ENCODE measurements around the gene KITLG.
A peak's percentile ranks its signal among the peaks of the same experiment; 100 is the strongest.
"Not testable (repeated sequence)": the region's sequence is repeated elsewhere in the genome, so short reads cannot be mapped to it uniquely, and the experiment has no call there.

Gene KITLG

GRCh38 chr12:88580051-88580871 is at the start of gene KITLG:
Gene KITLG, minus strand, starts transcription at chr12:88580471. Its CDS starts 193 bp downstream, at chr12:88580278.
- H3K4me1 Mint-ChIP-seq: no peaks in the 10 kb centered on the region
- ATAC-seq (ENCODE audit: low read depth) (no peak), DNase-seq (ENCODE audit: low spot score in 2 of 2) (no peak)
- H3K4me3 Mint-ChIP-seq: peak within 1 kb of the TSS; percentile 24
- peaks cover 8% of the 10 kb centered on the region for H3K27me3 Mint-ChIP-seq
- peaks cover 1% of the 10 kb centered on the region for H3K9me3 Mint-ChIP-seq
- H3K27ac Mint-ChIP-seq: no peak within 1 kb of the TSS
- no peaks in the 10 kb centered on the region for H3K36me3 Mint-ChIP-seq

GRCh38 chr12:88628856-88629509 is 48.7 kb upstream of the KITLG start:
- H3K4me1 Mint-ChIP-seq: no peaks in the 10 kb centered on the region
- DNase-seq (ENCODE audit: low spot score in 2 of 2): no peak

GRCh38 chr12:88628035-88628434 is 47.8 kb upstream of the KITLG start:
- not testable (repeated sequence) for H3K4me1 Mint-ChIP-seq; DNase-seq (ENCODE audit: low spot score in 2 of 2); H3K27ac Mint-ChIP-seq

More at GRCh38 chr12:88628856-88629509, 48.7 kb upstream of the KITLG start:
- Mint-ChIP-seq H3K36me3 (no peaks in the 10 kb centered on the region), H3K4me3 (no peak overlapping the region), H3K27ac (no peak overlapping the region), H3K27me3 (peaks cover 2% of the 10 kb centered on the region), H3K9me3 (no peaks in the 10 kb centered on the region)
- no peak for ATAC-seq (ENCODE audit: low read depth)

GRCh38 chr12:88627501-88627900 is 47.2 kb upstream of the KITLG start:
- DNase-seq (ENCODE audit: low spot score in 2 of 2) (no peak), ATAC-seq (ENCODE audit: low read depth) (no peak)
- no peak overlapping the region for H3K4me3 Mint-ChIP-seq
- H3K27me3 Mint-ChIP-seq: peaks cover 2% of the 10 kb centered on the region
- no peak overlapping the region for H3K27ac Mint-ChIP-seq
- no peaks in the 10 kb centered on the region for H3K36me3 Mint-ChIP-seq
- H3K9me3 Mint-ChIP-seq: no peaks in the 10 kb centered on the region
- no peaks in the 10 kb centered on the region for H3K4me1 Mint-ChIP-seq

More at GRCh38 chr12:88628035-88628434, 47.8 kb upstream of the KITLG start:
- H3K9me3 Mint-ChIP-seq; ATAC-seq (ENCODE audit: low read depth); H3K36me3 Mint-ChIP-seq; H3K4me3 Mint-ChIP-seq; H3K27me3 Mint-ChIP-seq: not testable (repeated sequence)

- no peaks in the 10 kb centered on the region for H3K27me3 Mint-ChIP-seq
- no peaks in the 10 kb centered on the region for H3K36me3 Mint-ChIP-seq
- no peak for DNase-seq (ENCODE audit: low spot score in 2 of 2)
- no peak for ATAC-seq (ENCODE audit: low read depth)
- H3K27ac Mint-ChIP-seq: no peak overlapping the region
- H3K4me3 Mint-ChIP-seq: no peak overlapping the region
- H3K9me3 Mint-ChIP-seq: no peaks in the 10 kb centered on the region
- H3K4me1 Mint-ChIP-seq: no peaks in the 10 kb centered on the region
Measured at GRCh38 chr12:88625356-88625755, 45.1 kb upstream of the KITLG start.

GRCh38 chr12:88624911-88625310 is 44.6 kb upstream of the KITLG start:
- no peak for ATAC-seq (ENCODE audit: low read depth)
- no peaks in the 10 kb centered on the region for H3K36me3 Mint-ChIP-seq

GRCh38 chr12:88623777-88624548 is 43.7 kb upstream of the KITLG start:
- no peaks in the 10 kb centered on the region for H3K27me3 Mint-ChIP-seq
- H3K4me3 Mint-ChIP-seq: no peak overlapping the region
- H3K27ac Mint-ChIP-seq: no peak overlapping the region
- DNase-seq (ENCODE audit: low spot score in 2 of 2) (no peak), ATAC-seq (ENCODE audit: low read depth) (no peak)
- H3K9me3 Mint-ChIP-seq: no peaks in the 10 kb centered on the region
- no peaks in the 10 kb centered on the region for H3K4me1 Mint-ChIP-seq
- no peaks in the 10 kb centered on the region for H3K36me3 Mint-ChIP-seq

More at GRCh38 chr12:88624911-88625310, 44.6 kb upstream of the KITLG start:
- Mint-ChIP-seq H3K27me3 (no peaks in the 10 kb centered on the region), H3K4me1 (no peaks in the 10 kb centered on the region), H3K9me3 (no peaks in the 10 kb centered on the region), H3K27ac (no peak overlapping the region), H3K4me3 (no peak overlapping the region)
- no peak for DNase-seq (ENCODE audit: low spot score in 2 of 2)

GRCh38 chr12:88617352-88617751 is 37.1 kb upstream of the KITLG start:
- no peak for DNase-seq (ENCODE audit: low spot score in 2 of 2)

GRCh38 chr12:88615490-88615889 is 35.2 kb upstream of the KITLG start:
- Mint-ChIP-seq H3K9me3 (peaks cover 8% of the 10 kb centered on the region), H3K36me3 (no peaks in the 10 kb centered on the region), H3K4me1 (no peaks in the 10 kb centered on the region), H3K4me3 (no peak overlapping the region), H3K27me3 (peaks cover 2% of the 10 kb centered on the region), H3K27ac (no peak overlapping the region)
- no peak for DNase-seq (ENCODE audit: low spot score in 2 of 2)
- ATAC-seq (ENCODE audit: low read depth): no peak

More at GRCh38 chr12:88617352-88617751, 37.1 kb upstream of the KITLG start:
- no peaks in the 10 kb centered on the region for H3K36me3 Mint-ChIP-seq
- H3K9me3 Mint-ChIP-seq: peaks cover 5% of the 10 kb centered on the region
- peaks cover 2% of the 10 kb centered on the region for H3K27me3 Mint-ChIP-seq
- no peak for ATAC-seq (ENCODE audit: low read depth)
- no peak overlapping the region for H3K4me3 Mint-ChIP-seq
- H3K4me1 Mint-ChIP-seq: no peaks in the 10 kb centered on the region
- no peak overlapping the region for H3K27ac Mint-ChIP-seq

GRCh38 chr12:88604646-88605045 is 24.4 kb upstream of the KITLG start:
- Mint-ChIP-seq H3K27me3 (no peaks in the 10 kb centered on the region), H3K4me3 (no peak overlapping the region), H3K4me1 (no peaks in the 10 kb centered on the region), H3K36me3 (no peaks in the 10 kb centered on the region), H3K27ac (no peak overlapping the region), H3K9me3 (peaks cover 11% of the 10 kb centered on the region)
- DNase-seq (ENCODE audit: low spot score in 2 of 2) (no peak), ATAC-seq (ENCODE audit: low read depth) (no peak)

- Mint-ChIP-seq H3K36me3 (no peaks in the 10 kb centered on the region), H3K4me1 (no peaks in the 10 kb centered on the region), H3K9me3 (peaks cover 4% of the 10 kb centered on the region), H3K27ac (no peak overlapping the region), H3K27me3 (no peaks in the 10 kb centered on the region), H3K4me3 (no peak overlapping the region)
- ATAC-seq (ENCODE audit: low read depth) (no peak), DNase-seq (ENCODE audit: low spot score in 2 of 2) (no peak)
Measured at GRCh38 chr12:88600272-88600671, 20.0 kb upstream of the KITLG start.

GRCh38 chr12:88597365-88597764 is 17.1 kb upstream of the KITLG start:
- ATAC-seq (ENCODE audit: low read depth): no peak
- Mint-ChIP-seq H3K4me3 (no peak overlapping the region), H3K9me3 (peaks cover 2% of the 10 kb centered on the region), H3K27ac (no peak overlapping the region), H3K4me1 (no peaks in the 10 kb centered on the region), H3K36me3 (no peaks in the 10 kb centered on the region), H3K27me3 (no peaks in the 10 kb centered on the region)
- no peak for DNase-seq (ENCODE audit: low spot score in 2 of 2)

GRCh38 chr12:88595697-88596096 is 15.4 kb upstream of the KITLG start:
- no peak for DNase-seq (ENCODE audit: low spot score in 2 of 2)
- Mint-ChIP-seq H3K27me3 (no peaks in the 10 kb centered on the region), H3K4me1 (no peaks in the 10 kb centered on the region), H3K36me3 (no peaks in the 10 kb centered on the region), H3K27ac (no peak overlapping the region), H3K4me3 (no peak overlapping the region), H3K9me3 (no peaks in the 10 kb centered on the region)
- ATAC-seq (ENCODE audit: low read depth): no peak

GRCh38 chr12:88594780-88595179 is 14.5 kb upstream of the KITLG start:
- Mint-ChIP-seq H3K4me3 (no peak overlapping the region), H3K27me3 (no peaks in the 10 kb centered on the region), H3K4me1 (no peaks in the 10 kb centered on the region), H3K27ac (no peak overlapping the region), H3K36me3 (no peaks in the 10 kb centered on the region), H3K9me3 (peaks cover 1% of the 10 kb centered on the region)
- ATAC-seq (ENCODE audit: low read depth) (no peak), DNase-seq (ENCODE audit: low spot score in 2 of 2) (no peak)
